DOHH2 (cell line): ENCODE results near the gene TPRN.

ENCODE experiments used
- CTCF ChIP-seq: fragments of 200-600 bp; sonication (generic); IDR thresholded peaks from one replicate; pipeline ENCODE4 v1.5.1; 2014; ENCODE audit warnings: antibody characterized with exemption, mild to moderate bottlenecking, low read depth, low read length; ENCODE audit not compliant: poor library complexity, severe bottlenecking
- EZH2phosphoT487 ChIP-seq: fragments of 200-600 bp; sonication (generic); IDR thresholded peaks from 2 replicates; pipeline ENCODE4 v1.6.1; 2017; ENCODE audit warnings: borderline replicate concordance, mild to moderate bottlenecking, antibody characterized with exemption, low read length, moderate library complexity, mixed read lengths

- no peak for TF ChIP-seq CTCF
- no peak for TF ChIP-seq EZH2phosphoT487
Observed at GRCh38 chr9:137184881-137185660, 15.5 kb downstream of the TPRN start.
